NCI-H748 (cell line): ENCODE results near the gene RANBP3.
"Not testable (repeated sequence)": the region's sequence is repeated elsewhere in the genome, so short reads cannot be mapped to it uniquely, and the experiment has no call there.

Experiments
- DNase-seq: peaks from one replicate; lab custom pipeline; 2025; ENCODE audit not compliant: unreplicated experiment; lab: John Stamatoyannopoulos, UW

The RANBP3 gene

DNA sequence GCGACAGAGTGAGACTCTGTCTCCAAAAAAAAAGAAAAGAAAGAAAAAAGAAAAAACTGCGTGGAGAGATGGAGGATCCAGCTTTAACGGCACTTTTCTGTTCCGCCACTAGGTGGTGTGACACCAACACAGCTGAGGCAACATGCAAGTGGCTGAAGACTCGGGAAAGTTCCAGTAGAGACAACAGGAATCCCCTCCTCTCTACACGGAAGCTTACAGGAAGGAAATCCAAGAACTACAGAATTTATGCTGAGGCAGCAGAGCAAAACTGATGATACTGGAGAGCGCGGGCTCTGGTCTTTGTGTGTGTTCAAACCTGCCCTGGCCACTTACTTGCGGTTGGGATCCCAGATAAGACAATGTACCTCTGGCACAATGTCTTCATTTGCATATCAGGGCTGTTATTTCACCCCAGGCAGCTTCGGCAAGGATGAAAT is 9.9 kb downstream of the RANBP3 start:
- DNase-seq, result peak; percentile 57

DNA sequence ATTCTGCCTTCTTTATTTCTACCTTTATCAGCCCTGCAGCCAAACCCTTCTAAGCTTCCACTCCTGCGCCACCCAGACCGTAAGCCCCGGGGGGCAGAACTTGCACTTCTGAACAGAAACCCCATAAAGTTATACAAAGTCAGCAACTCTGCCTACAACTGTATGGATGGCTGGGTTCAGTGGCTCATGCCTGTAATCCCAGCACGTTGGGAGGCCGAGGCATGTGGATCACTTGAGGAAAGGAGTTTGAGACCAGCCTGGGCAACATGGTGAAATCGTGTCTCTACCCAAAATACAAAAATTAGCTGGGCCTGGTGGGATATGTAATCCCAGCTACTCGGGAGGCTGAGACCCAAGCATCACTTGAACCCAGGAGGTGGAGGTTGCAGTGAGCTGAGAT is 10.4 kb downstream of the RANBP3 start:
- DNase-seq, result no peak

GRCh38 chr19:5966941-5967340 is 11.0 kb downstream of the RANBP3 start:
- DNase-seq, result no peak

DNA sequence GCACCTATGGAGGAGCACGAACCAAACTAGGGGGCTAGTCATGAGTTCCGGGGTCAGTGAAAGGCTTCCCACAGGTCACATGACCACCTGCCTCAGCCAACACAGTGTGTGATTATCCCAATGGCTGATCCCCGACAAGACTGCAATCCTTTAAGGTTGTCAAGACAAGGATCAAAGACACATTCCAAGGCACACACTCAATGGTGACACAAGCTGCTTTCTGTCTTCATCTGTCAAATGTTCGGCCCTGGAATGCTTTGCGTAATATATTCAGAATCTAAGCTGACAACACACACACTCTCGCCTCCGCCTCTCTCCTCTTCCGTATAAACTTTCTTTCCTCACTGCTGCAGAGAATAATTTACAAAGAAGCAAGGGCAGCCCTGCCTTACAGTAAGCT is 11.7 kb downstream of the RANBP3 start:
- no peak for DNase-seq

GRCh38 chr19:5964816-5965565 is 12.9 kb downstream of the RANBP3 start:
- DNase-seq, result no peak

GRCh38 chr19:5963855-5964254 is 14.1 kb downstream of the RANBP3 start:
- no peak for DNase-seq

GRCh38 chr19:5963259-5963658 is 14.7 kb downstream of the RANBP3 start:
- DNase-seq, result not testable (repeated sequence)

- peak; percentile 97 for DNase-seq
Observed at GRCh38 chr19:5961969-5962945, 15.7 kb downstream of the RANBP3 start.

GRCh38 chr19:5961641-5961968 is 16.3 kb downstream of the RANBP3 start:
- DNase-seq, result not testable (repeated sequence)

DNA sequence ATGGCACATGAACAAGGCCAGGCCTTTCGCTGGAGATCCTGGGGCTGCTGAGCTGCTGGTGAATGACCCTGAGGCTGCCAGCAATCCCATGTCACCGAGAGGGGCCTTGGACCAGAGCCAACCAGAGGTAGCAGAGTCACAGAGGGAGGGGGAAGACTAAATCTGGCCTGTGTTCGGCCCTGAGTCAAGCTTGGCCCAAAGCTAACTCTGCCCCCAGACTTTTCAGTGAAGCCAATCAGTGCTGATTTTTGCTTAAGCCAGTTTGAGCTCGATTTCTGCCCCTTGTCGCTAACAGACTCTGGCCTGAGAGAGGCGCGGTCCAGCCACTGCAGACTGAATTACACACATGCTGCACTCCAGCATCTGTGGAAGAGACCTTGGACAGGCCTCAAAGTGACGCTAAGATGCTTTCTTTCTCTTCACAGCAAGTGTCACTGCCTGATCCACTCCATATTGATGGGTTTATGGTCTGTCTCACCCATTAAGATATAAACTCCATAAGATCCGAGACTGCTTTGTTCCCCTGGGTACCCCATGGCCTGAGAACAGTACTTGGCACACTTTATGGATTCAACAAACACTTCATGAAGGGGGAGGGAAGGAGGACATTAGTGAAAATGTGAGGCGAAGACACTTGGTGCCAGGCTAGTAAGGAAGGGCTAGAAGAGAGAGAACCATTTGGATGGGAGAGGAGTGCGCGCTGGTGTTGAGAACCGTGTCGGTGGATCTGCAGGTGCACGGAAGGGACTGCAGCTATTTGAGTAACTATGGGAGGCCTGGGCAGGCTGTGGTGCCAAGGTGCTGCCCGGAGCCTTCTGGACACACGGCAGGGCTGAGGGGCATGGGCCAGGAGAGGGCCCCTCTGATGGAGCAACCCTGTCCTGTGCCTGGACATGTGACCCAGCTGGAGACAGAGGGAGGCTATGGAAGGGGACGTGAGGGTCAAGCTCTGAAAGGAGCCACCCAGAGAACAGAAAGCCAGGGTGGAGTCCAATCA is 17.6 kb downstream of the RANBP3 start:
- DNase-seq, result peak; percentile 39

GRCh38 chr19:5959260-5960004 is 18.5 kb downstream of the RANBP3 start:
- DNase-seq, result no peak

DNA sequence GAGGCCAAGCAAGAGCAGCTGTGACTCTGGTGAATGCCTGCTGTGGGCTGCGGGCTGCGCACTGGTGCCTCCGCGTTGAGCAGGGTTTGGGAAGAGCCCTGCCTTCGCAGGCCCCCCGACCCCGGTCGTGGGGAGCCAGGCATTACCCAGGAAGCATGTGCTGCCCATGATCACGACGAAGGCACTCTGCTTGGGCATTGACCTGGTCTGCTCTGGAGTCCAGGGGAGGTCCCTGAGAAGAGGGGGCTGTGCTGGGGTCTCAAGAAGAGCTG is 19.2 kb downstream of the RANBP3 start:
- no peak for DNase-seq

DNA sequence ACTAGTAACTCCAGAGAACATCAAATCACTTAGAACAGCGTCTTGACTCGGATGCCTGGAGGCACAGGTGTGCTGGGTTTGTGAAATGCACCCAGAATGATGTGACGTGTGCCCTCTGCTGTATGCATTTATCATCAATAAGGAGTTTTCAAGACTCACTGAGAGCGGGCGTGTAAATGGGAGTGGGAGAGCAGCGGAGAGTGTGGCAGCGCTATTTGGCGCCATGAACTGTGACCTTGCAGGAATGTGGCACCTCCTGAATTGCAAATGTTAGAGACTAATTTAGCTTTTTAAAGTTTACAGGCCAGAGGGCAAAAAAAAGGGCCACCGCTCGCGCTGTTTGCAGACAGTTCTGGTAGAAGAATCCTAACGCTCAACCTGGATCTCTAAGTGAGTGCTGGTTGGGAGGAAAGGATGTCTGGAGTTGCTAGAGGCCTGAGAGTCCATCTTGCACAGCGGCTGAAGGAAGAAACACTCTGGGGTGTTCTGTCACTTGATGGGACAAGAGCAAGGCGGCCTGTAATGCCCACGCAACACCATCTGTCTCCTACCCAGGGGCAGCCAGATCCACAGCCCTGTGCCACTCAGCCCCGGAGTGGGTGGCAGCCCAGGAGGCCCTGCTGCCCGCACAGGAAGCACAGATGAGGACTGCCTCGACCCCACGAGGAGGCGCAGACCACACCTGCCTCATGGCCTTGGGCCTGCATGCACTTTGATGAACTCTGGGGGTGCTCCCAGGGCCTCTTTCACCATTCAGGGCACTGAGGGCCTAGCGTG is 19.7 kb downstream of the RANBP3 start:
- DNase-seq, result peak; percentile 12

DNA sequence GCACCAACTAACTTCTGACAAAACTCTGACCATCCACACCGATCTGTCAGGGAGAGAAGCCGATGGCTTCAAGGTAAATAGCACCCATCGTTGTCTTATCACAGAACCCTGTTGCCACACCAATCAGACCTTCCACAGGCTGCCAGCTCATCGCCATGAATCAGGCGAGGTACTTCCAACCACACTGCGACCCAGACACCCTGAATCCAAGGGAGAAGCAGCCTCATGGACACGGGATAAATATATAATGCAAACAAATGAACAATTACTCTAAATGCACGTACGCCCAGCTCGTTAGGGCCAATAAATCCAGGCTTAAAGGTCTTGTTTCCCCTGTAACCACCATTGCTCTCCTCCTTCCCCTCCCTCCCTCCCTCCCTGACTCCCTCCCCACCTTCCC is 20.8 kb downstream of the RANBP3 start:
- DNase-seq, result peak; percentile 83

- DNase-seq, result peak; percentile 39
Observed at GRCh38 chr19:5956728-5957127, 21.2 kb downstream of the RANBP3 start.

- DNase-seq, result no peak
Observed at GRCh38 chr19:5956323-5956722, 21.6 kb downstream of the RANBP3 start.

GRCh38 chr19:5955636-5955935 is 22.4 kb downstream of the RANBP3 start:
- no peak for DNase-seq

DNA sequence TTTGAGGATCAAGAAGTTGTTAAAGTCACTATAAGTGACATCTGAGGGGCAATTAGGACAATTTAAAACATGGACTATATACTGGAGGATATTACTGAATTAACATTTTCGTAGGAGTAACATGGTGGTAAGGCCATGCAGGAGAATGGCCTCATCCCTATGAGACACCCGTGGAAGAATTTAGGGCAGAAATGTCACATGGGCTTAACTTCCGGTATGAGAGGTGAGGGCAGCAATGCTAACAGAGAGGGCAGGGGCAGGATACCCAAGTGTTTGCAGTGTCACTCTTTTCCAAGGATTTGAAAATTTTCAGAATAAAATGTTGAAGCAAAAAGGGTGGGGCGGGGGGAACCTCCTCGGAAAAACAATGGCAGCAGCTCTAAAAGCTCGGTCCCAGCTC is 23.6 kb downstream of the RANBP3 start:
- DNase-seq, result no peak

DNA sequence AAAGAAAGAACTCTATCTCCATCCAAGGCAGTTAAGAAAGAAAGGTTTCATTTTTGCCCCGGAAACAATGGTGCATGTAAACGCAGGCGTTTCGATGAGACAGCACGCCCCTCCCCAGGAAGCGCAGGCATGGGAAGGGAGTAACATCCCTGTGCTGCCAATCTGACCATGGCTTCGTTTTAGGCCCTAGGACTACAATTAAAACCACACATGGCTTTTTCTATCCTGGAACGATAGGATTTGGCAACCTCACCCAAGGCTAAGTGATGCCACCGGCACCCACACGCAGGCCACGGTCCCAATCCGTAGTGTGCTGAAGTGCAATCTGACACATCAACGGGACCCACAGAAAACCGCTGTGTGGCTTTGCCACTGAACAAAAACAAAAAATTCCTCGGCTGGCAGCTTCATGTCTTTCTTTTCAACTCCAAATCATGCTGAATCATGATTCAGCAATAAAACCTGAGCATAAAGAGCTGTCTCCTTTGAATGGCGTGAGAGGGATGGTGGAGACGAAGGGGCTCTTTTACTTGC is 24.2 kb downstream of the RANBP3 start:
- no peak for DNase-seq
